Measurements from ENCODE around the gene OR4C16.

Gene OR4C16, protein sequence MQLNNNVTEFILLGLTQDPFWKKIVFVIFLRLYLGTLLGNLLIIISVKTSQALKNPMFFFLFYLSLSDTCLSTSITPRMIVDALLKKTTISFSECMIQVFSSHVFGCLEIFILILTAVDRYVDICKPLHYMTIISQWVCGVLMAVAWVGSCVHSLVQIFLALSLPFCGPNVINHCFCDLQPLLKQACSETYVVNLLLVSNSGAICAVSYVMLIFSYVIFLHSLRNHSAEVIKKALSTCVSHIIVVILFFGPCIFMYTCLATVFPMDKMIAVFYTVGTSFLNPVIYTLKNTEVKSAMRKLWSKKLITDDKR

DNA sequence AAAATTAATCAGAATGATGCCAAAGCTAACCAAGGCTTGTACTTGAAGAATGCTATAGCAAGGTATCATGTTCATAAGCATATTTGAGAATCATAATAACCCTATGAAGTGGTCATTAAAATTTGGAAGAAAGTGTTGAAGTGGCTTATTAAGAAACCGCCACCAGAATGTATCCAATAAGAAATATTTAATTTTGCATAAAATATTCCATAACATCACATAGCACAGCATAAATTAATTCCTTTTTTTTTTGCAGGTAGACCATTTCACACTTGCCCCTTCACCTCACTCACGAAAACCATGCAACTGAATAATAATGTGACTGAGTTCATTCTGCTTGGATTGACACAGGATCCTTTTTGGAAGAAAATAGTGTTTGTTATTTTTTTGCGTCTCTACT lies at the start of gene OR4C16:
TSS of gene OR4C16 (plus strand) at position 301 of the 400 bp plus-strand sequence. CDS start at position 301, 0 bp downstream.
- no peak for DNase-seq (ENCODE audit: low read depth)

DNA sequence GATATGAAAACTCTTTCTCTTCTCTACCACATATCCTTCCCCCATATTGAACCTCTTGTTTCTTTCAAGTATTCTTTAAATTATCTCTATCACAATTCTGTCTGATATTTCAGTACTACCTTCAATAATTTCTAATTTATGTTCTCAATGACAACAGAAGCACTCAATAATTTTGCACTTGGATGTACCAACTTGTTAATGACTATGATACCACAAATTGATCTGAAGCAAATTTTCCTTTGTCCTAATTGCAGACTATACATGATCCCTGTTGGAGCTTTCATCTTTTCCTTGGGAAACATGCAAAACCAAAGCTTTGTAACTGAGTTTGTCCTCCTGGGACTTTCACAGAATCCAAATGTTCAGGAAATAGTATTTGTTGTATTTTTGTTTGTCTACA lies 17.8 kb upstream of the OR4C16 start, which contains the start of gene OR4C15:
TSS of gene OR4C15 (plus strand) at position 301 of the 400 bp plus-strand sequence. CDS start at position 301, 0 bp downstream.
- DNase-seq (ENCODE audit: low read depth) = no peak

DNA sequence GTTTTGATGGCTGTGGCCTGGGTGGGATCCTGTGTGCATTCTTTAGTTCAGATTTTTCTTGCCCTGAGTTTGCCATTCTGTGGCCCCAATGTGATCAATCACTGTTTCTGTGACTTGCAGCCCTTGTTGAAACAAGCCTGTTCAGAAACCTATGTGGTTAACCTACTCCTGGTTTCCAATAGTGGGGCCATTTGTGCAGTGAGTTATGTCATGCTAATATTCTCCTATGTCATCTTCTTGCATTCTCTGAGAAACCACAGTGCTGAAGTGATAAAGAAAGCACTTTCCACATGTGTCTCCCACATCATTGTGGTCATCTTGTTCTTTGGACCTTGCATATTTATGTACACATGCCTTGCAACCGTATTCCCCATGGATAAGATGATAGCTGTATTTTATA lies 620 bp downstream of the OR4C16 start:
- DNase-seq (ENCODE audit: low read depth) = no peak

DNA sequence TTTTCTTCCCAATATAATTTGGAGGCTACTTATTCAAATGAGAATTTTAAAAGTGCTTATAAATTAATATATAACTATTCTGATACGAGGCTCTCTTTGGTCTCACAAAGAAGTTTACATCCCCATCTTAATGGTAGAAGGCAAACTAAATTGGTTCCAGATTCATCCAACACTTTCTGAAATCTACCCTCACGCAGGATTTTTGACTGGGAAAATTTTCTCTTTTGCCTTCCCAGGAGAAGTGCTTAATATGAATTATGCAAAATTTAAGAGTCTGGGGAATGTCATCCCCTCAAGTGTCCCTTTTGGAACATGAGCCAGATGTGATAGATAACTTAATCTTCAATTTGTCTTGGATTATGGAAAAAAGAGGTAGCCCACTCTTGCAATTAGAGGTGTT lies 35.6 kb downstream of the OR4C16 start, which contains the start of gene OR4C11:
TSS of gene OR4C11 (minus strand) at position 101 of the 400 bp plus-strand sequence. CDS start 3,272 bp downstream, outside the sequence.
- DNase-seq (ENCODE audit: low read depth) = no peak

All from GM04503 (cell line).